Loucy (cell line): ENCODE data around the gene MINK1.

ENCODE experiments used
- CTCF ChIP-seq: fragments of 200-600 bp; sonication (generic); conservative IDR thresholded peaks from 2 replicates; pipeline ENCODE4 v1.5.1; 2014; ENCODE audit warnings: mild to moderate bottlenecking, antibody characterized with exemption, low read length
- EZH2phosphoT487 ChIP-seq: fragments of 200-600 bp; IDR thresholded peaks from 2 replicates; pipeline ENCODE4 v1.6.1; 2018; ENCODE audit warnings: antibody characterized with exemption, mild to moderate bottlenecking, moderate library complexity, borderline replicate concordance

- TF ChIP-seq CTCF (no peak), EZH2phosphoT487 (no peak)
Observed at GRCh38 chr17:4856937-4857314, 23.8 kb downstream of the MINK1 start.
